Stromal cell of bone marrow (primary cell): ENCODE measurements around the gene CCL2.

Experiments used
- DNase-seq: peaks from one replicate; pipeline ENCODE4 v3.0.0-alpha.2; 2012; ENCODE audit warnings: low read depth

Gene CCL2

GRCh38 chr17:34265711-34266110 lies 10.6 kb downstream of the CCL2 start:
- DNase-seq, result no peak

- no peak for DNase-seq
These were observed 14.9 kb downstream of the CCL2 start, which contains the start of gene CCL7 for GRCh38 chr17:34269969-34270368. Gene CCL7, plus strand, starts transcription at chr17:34270221. Its CDS starts 70 bp downstream, at chr17:34270291.

GRCh38 chr17:34275881-34276280 lies 20.8 kb downstream of the CCL2 start:
- peak; percentile 85 for DNase-seq

GRCh38 chr17:34276826-34277225 lies 21.7 kb downstream of the CCL2 start:
- no peak for DNase-seq

- no peak for DNase-seq
These were observed 28.5 kb downstream of the CCL2 start for GRCh38 chr17:34283571-34283970.

- DNase-seq, result no peak
These were observed 30.3 kb downstream of the CCL2 start, which contains the start of gene CCL11 for GRCh38 chr17:34285286-34285792. Gene CCL11, plus strand, starts transcription at chr17:34285742. Its CDS starts 67 bp downstream, at chr17:34285809.

GRCh38 chr17:34287875-34288274 lies 32.8 kb downstream of the CCL2 start:
- no peak for DNase-seq

- DNase-seq, result no peak
These were observed 35.5 kb downstream of the CCL2 start for GRCh38 chr17:34290586-34290985.

- no peak for DNase-seq
These were observed 36.8 kb downstream of the CCL2 start for GRCh38 chr17:34291721-34292348.

GRCh38 chr17:34299027-34299426 lies 43.9 kb downstream of the CCL2 start:
- no peak for DNase-seq

- DNase-seq, result no peak
These were observed 45.0 kb downstream of the CCL2 start for GRCh38 chr17:34299956-34300577.

- DNase-seq, result no peak
These were observed 45.7 kb downstream of the CCL2 start for GRCh38 chr17:34300652-34301370.

GRCh38 chr17:34301986-34302385 lies 46.9 kb downstream of the CCL2 start:
- DNase-seq, result no peak

- DNase-seq, result no peak
These were observed 47.6 kb downstream of the CCL2 start for GRCh38 chr17:34302636-34303035.

- DNase-seq, result no peak
These were observed 48.5 kb downstream of the CCL2 start for GRCh38 chr17:34303606-34304005.

GRCh38 chr17:34305061-34305460 lies 50.0 kb downstream of the CCL2 start:
- DNase-seq, result no peak

GRCh38 chr17:34305606-34306005 lies 50.5 kb downstream of the CCL2 start:
- no peak for DNase-seq

GRCh38 chr17:34306466-34306865 lies 51.4 kb downstream of the CCL2 start:
- DNase-seq, result peak; percentile 82
